HUDEP-2 (cell line): ENCODE results near the gene COG7.
"Not testable (repeated sequence)": the region's sequence is repeated elsewhere in the genome, so short reads cannot be mapped to it uniquely, and the experiment has no call there.

Source experiments
- DNase-seq, 76 experiments: peaks; one replicate each; lab custom pipeline; 2025; ENCODE audit not compliant: unreplicated experiment in 76 of 76; lab: John Stamatoyannopoulos, UW

COG7 gene

GRCh38 chr16:23389201-23389600 is 63.8 kb downstream of the COG7 start:
- no peak for DNase-seq

- DNase-seq: no peak
Measured at GRCh38 chr16:23388786-23389185, 64.2 kb downstream of the COG7 start.

DNA sequence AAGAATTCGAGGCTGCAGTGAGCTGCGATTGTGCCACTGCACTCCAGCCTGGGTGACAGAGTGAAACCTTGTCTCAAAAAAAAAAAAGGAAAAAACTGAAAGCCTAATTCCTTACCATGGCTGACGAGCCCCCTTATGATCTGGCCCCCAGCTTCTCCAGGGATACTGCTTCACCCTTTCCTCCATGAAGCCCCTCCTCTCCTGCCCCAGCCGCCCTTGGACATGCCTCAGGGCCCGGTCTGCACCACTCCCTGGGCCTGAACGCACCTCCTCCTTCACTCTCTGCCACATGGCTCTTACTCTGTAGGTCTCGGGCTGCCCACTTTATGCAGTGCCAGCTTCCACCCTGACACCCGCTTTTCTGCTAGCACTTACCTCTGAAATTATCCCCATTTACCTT is 65.3 kb downstream of the COG7 start:
- DNase-seq: no peak

DNA sequence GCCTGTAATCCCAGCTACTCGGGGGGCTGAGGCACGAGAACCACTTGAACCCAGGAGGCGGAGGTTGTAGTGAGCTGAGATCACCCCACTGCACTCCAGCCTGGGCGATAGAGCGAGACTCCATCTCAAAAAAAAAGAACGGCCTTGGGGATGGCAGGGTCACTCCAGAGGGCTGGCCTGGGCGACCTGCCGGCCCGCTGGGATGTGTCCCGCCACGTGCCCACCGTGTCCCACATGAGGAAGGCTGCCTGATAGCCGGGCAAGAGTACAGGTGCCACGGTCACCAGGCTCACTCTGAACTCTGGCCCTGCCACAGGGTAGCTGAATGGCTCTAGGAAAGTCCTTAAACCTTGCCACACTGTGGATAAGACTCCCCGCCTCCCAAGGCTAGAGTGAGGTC is 67.5 kb downstream of the COG7 start:
- DNase-seq: no peak

DNA sequence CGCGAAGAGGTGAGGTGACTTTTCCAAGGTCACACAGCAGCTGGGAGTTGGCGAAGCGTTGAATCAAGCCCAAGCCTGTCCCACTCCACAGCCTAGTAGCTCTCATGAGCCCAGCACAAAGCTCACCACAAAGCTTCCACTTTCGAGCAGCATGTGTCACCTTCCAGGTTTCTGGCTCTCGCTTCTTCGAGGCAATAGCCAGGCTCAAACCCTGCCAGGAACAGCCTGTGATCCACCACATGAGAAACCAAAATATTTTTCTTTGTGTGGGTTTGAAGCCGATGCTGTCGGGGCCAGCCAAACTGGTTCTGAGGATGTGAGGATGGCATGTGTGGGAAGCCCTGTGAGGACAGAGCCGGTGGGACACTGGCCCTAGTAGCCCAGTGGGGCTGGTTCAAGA is 68.1 kb downstream of the COG7 start:
- DNase-seq: no peak

GRCh38 chr16:23383881-23384280 is 69.1 kb downstream of the COG7 start:
- no peak for DNase-seq

DNA sequence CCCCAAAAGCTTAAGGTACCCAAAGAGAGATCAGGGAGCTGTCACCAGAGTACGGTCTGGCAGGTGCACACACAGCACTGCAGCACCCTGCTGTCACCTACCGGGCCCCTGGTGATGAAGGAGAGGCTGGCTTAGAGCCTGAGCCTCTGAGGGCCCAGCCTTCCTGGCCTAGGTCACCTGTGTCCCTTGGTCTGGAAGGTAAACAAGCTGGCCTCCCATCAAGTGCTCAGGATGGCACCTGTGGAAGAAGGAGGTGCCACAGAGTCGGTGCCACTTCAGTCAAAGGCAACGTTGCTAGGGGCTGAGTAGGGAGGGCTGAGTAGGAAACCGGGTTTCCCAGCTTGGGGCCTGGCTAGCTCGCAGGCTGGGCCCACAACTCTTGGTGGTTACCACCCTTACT is 70.7 kb downstream of the COG7 start:
- DNase-seq: no peak

GRCh38 chr16:23381702-23382101 is 71.3 kb downstream of the COG7 start:
- DNase-seq: not testable (repeated sequence)

DNA sequence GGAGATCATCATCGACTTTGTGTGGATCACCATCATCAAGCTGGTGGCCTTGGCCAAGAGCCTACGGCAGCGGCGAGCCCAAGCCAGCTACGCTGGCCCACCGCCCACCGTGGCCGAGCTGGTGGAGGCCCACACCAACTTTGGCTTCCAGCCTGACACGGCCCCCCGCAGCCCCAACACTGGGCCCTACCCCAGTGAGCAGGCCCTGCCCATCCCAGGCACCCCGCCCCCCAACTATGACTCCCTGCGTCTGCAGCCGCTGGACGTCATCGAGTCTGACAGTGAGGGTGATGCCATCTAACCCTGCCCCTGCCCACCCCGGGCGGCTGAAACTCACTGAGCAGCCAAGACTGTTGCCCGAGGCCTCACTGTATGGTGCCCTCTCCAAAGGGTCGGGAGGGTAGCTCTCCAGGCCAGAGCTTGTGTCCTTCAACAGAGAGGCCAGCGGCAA is 72.5 kb downstream of the COG7 start:
- DNase-seq: no peak

- no peak for DNase-seq
Measured at GRCh38 chr16:23379707-23380106, 73.3 kb downstream of the COG7 start.

GRCh38 chr16:23378921-23379320 is 74.1 kb downstream of the COG7 start:
- no peak for DNase-seq

DNA sequence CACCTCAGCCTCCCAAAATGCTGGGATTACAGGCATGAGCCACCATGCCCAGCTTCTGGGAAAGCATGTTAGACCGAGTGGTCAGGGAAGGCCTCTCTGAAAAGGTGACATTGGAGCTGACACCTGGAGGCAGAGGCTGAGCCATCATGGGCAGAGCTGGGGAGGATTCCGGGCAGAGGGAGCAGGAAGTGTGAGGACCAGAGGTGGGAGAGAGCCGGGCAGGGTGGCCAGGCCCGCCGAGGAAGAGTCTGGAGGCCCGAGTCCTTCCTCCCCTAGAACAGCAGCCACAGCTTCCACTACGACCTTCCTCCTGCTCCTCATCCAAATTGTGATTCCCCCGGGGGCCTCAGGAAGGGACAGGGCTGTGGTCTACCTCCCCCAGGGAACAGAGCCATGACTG is 74.7 kb downstream of the COG7 start:
- no peak for DNase-seq

- no peak for DNase-seq
Measured at GRCh38 chr16:23377071-23377931, 75.7 kb downstream of the COG7 start.

- DNase-seq: no peak
Measured at GRCh38 chr16:23375643-23376042, 77.3 kb downstream of the COG7 start.

DNA sequence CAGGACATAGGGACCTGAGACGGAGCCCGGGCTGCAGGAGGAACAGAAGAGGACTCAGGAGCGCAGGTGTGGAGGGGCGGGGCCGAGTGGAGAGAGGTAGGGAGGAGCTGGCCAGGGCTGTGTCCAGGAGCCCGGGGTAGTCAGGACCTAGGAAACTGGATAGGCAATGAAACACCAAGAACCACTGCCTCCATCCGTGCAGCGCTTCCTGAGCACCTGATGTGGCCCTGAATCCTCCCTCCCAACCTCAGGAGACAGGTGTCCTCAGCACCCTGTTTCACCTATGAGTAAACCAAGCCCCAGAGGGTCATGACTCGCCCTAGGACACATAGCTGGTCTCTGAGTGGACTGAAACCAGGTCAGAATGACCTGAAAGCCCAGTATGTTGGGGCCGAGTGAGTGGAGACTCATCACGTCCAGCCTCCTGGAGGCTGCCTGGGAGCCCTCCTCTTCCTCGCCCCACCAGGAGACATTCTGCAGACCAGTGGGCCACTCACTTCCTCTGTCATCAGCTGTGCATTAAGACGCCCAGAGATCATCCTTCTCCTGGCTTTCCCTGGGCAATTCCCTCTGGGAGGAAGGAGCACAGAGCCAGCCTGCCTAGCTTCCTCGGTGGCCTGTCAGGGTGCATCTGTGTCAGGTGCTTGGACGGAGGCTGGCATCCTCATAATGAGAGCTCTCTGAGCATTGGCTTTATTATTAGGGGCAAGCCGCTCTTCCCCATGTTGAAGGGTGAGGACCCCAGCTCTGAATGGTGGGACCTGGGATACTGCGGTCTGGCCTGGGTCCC is 78.1 kb downstream of the COG7 start:
- no peak for DNase-seq

DNA sequence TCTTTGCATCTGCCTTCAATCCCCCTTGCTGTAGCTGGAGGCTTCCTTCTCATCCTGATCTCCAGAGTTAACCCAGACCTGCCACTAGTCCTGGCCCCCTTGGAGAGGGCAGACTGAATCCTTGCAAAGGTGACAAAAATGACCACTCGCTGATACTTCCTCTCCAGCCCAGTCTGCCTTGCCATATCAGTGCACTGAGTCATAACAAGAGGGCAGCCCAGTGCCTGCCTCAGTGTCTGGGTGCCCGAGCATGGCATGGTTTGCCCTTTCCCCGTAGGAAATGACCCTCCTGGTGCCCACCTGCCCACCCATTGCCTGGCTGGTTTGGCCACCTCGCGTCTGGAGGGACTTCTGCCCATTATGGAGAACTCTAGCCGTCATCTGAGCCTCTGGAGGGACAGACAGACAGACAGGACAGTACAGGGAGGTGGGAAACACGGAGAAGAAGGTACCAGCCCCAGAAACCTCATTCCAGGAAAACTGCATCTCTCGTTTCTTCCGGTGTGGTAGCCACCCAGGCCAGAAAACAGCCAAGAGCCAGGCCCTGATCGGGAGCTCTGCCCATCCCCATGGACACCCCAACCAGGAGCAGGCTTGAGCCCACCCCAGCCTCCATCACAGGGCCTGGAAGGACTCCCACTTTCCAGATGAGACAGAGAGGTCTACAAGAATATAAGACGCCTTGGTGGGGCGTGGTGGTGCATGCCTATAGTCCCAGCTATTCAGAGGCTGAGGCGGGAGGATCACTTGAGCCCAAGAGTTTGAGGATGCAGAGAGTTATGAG is 79.4 kb downstream of the COG7 start:
- no peak for DNase-seq

DNA sequence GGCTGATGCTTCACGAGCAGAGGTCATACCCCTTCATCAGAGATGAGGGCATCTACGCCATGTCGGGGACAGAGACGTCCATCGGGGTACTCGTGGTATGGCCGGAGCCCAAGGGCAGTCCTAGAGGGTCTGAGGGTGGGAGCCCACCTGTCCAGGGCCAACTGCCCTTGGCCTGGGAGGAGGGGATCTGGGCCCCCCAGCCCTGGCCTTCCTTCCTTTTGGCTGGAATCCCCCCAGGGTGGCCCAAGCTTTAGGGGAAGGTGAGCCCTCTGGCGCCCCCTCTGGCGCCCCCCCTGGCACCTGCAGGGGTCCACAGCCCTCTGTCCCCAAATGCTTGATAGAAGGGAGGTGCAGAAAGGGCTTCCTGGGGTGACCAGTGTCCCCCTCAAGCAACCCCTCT is 81.6 kb downstream of the COG7 start:
- DNase-seq: no peak

- no peak for DNase-seq
Measured at GRCh38 chr16:23369416-23369815, 83.6 kb downstream of the COG7 start.

DNA sequence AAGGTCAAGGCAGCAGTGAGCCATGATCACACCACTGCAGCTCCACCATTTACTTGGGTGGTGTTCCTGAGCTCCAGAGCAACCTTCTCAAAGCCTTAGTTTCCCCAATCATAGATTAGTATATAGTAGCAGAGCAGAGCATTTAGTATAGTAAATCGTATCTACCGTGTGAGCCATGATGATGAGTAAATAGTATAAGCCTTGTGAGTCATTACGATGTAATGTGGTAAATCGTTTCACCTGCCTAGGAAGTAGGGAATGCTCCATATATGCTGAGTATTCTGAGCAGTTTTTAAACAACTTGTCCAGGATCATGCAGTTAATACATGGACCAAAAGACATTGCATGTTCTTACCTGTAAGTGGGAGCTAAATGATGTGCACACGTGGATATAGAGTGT is 84.5 kb downstream of the COG7 start:
- no peak for DNase-seq

DNA sequence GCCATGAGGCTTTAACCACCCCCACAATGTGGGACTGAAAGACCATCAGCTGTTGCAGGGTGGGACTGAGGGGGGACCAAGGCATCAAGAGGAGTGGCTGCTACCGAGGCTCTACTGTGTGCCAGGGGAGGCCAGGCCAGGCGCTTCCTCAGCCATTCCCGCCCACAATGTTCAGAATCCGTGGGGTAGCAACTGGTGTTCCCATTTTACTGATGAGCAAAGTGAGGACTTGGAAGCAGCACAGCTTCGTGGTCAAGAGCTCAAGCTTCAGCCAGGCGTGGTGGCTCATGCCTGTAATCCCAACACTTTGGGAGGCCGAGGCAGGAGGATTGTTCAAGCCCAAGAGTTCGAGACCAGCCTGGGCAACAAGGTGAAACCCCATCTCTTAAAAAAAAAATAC is 85.0 kb downstream of the COG7 start:
- no peak for DNase-seq

DNA sequence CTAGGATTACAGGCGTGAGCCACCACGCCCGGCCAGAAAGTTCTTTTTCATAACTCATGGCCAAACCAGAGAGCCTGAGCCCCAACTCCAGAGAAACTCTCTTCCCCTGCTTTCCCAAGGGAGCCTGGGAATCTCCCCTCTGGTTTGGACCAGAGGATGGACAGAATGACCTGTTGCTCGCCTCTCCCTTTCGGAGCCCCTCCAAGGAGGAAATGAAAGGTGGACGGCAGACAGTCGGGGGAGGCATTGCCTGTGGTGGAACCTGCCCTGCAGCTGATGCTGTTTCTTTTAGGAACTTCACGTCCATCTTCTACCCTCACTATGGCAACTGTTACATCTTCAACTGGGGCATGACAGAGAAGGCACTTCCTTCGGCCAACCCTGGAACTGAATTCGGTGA is 85.4 kb downstream of the COG7 start:
- no peak for DNase-seq
